Astrocyte (in vitro differentiated cells and primary cell): Measurements from ENCODE around the gene PTPN3.

ENCODE experiments used
- CTCF ChIP-seq: IDR thresholded peaks from 2 replicates; pipeline ENCODE4 v1.5.1; 2011; ENCODE audit warnings: low read depth, mild to moderate bottlenecking, inconsistent platforms, low read length, moderate library complexity; ENCODE audit not compliant: insufficient read depth
- EZH2 ChIP-seq: IDR thresholded peaks from 2 replicates; pipeline ENCODE4 v1.6.1; 2012; ENCODE audit warnings: mild to moderate bottlenecking, low read length, inconsistent platforms; ENCODE audit not compliant: insufficient read depth

DNA sequence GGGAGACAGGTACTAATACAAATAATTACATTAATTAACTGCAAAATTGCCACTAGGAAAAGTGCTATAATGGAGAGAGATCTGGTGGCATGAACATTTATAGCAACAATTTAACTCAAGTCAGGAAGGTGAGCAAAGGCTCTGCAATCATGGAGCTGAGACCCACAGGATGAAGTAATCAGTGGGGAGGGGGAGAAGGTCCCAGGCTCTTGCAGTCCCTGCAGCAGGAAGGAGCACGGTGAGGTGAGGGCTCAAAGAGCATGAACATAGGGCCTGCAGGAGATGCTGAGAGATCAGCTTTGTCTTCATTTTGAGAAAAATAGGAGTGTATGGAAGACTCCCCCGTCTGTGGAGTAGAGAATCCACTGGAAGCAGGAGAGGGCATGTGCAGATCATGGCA is 6.5 kb downstream of the PTPN3 start:
- TF ChIP-seq CTCF, result no peak
- TF ChIP-seq EZH2, result no peak
